ENCODE data around the gene C1orf159.

- TF ChIP-seq, protein P1, sequence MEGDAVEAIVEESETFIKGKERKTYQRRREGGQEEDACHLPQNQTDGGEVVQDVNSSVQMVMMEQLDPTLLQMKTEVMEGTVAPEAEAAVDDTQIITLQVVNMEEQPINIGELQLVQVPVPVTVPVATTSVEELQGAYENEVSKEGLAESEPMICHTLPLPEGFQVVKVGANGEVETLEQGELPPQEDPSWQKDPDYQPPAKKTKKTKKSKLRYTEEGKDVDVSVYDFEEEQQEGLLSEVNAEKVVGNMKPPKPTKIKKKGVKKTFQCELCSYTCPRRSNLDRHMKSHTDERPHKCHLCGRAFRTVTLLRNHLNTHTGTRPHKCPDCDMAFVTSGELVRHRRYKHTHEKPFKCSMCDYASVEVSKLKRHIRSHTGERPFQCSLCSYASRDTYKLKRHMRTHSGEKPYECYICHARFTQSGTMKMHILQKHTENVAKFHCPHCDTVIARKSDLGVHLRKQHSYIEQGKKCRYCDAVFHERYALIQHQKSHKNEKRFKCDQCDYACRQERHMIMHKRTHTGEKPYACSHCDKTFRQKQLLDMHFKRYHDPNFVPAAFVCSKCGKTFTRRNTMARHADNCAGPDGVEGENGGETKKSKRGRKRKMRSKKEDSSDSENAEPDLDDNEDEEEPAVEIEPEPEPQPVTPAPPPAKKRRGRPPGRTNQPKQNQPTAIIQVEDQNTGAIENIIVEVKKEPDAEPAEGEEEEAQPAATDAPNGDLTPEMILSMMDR (IDR thresholded peaks at IDR 0.05; ENCODE audit: low read length), result no peak
- TF ChIP-seq EZH2 (optimal IDR thresholded peaks at IDR 0.05; ENCODE audit: low read depth, low read length), result no peak
Observed at GRCh38 chr1:1115786-1116700, at the start of gene C1orf159.
